Measurements from ENCODE around the gene DCTN5.

DNA sequence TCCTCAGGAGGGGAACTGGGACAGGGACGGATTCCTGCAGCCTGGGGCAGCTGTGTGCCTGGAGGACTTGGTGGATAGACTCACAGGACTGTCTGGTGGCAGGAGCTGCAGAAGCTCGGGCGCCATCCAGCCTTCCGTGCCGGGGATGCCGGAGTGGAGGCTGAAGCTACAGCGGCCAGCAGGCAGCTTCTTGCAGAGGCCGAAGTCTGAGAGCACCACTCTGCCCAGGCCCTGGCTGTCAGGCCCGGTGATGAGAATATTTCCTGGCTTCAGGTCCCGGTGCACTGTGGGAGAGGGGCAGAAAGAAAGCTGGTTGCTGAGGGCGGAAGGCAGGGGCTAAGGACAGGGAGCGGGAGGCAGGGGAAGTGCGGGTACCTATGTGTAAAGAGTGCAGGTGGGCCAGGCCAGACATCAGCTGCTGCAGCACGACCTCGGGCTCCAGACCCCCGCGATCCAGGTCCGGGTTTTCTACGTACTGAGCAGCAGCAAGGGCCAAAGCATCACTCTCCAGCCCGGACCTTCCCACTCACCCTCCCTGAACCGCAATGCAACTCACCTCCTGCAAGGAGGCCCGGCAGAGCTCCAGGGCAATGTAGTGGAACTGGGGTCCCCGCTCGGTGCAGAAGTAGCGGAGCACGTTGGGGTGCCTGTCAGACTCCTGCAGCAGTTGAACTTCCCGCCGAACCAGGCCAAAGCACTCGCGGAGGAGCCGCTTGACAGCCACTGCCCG is 53.5 kb downstream of the DCTN5 start:
- TF ChIP-seq, protein P1, sequence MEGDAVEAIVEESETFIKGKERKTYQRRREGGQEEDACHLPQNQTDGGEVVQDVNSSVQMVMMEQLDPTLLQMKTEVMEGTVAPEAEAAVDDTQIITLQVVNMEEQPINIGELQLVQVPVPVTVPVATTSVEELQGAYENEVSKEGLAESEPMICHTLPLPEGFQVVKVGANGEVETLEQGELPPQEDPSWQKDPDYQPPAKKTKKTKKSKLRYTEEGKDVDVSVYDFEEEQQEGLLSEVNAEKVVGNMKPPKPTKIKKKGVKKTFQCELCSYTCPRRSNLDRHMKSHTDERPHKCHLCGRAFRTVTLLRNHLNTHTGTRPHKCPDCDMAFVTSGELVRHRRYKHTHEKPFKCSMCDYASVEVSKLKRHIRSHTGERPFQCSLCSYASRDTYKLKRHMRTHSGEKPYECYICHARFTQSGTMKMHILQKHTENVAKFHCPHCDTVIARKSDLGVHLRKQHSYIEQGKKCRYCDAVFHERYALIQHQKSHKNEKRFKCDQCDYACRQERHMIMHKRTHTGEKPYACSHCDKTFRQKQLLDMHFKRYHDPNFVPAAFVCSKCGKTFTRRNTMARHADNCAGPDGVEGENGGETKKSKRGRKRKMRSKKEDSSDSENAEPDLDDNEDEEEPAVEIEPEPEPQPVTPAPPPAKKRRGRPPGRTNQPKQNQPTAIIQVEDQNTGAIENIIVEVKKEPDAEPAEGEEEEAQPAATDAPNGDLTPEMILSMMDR (IDR thresholded peaks at IDR 0.05), result no peak
- TF ChIP-seq ZFX (IDR thresholded peaks at IDR 0.05; ENCODE audit: borderline replicate concordance), result no peak
